GM10847 (cell line): Measurements from ENCODE around the gene ABCC1.

ENCODE experiments used
- POLR2A ChIP-seq: IDR thresholded peaks from 2 replicates; pipeline ENCODE4 v1.6.1; 2011; ENCODE audit not compliant: insufficient read length; ENCODE audit errors: extremely low read depth

The ABCC1 gene

GRCh38 chr16:16146380-16147315 lies 197.2 kb downstream of the ABCC1 start:
- TF ChIP-seq POLR2A, result no peak

GRCh38 chr16:16147316-16147999 lies 198.0 kb downstream of the ABCC1 start:
- no peak for TF ChIP-seq POLR2A

- no peak for TF ChIP-seq POLR2A
Measured at GRCh38 chr16:16148755-16149154, 199.3 kb downstream of the ABCC1 start.

GRCh38 chr16:16149710-16150116 lies 200.3 kb downstream of the ABCC1 start:
- no peak for TF ChIP-seq POLR2A

- TF ChIP-seq POLR2A, result no peak
Measured at GRCh38 chr16:16150117-16150877, 200.9 kb downstream of the ABCC1 start.

- no peak for TF ChIP-seq POLR2A
Measured at GRCh38 chr16:16150878-16151152, 201.4 kb downstream of the ABCC1 start.

- no peak for TF ChIP-seq POLR2A
Measured at GRCh38 chr16:16151315-16151714, 201.9 kb downstream of the ABCC1 start.

- no peak for TF ChIP-seq POLR2A
Measured at GRCh38 chr16:16154281-16154951, 205.0 kb downstream of the ABCC1 start.

- TF ChIP-seq POLR2A, result no peak
Measured at GRCh38 chr16:16155234-16155633, 205.8 kb downstream of the ABCC1 start.

- TF ChIP-seq POLR2A, result no peak
Measured at GRCh38 chr16:16157166-16157565, 207.8 kb downstream of the ABCC1 start.

GRCh38 chr16:16158082-16158658 lies 208.8 kb downstream of the ABCC1 start:
- TF ChIP-seq POLR2A, result no peak

- no peak for TF ChIP-seq POLR2A
Measured at GRCh38 chr16:16158741-16159374, 209.4 kb downstream of the ABCC1 start.

- no peak for TF ChIP-seq POLR2A
Measured at GRCh38 chr16:16159662-16160061, 210.2 kb downstream of the ABCC1 start.

- TF ChIP-seq POLR2A, result no peak
Measured at GRCh38 chr16:16161319-16161718, 211.9 kb downstream of the ABCC1 start.
